GM20431 (cell line): Measurements from ENCODE around the gene OR51B5.
"Not testable (repeated sequence)": the region's sequence is repeated elsewhere in the genome, so short reads cannot be mapped to it uniquely, and the experiment has no call there.

Experiments used
- in situ Hi-C: fragments of 300-500 bp; cut with MseI, MboI; formaldehyde crosslinking; loops from one replicate; pipeline ENCODE4 v1.15.0; 2020; ENCODE audit warnings: low sequenced_read_pairs; ENCODE audit not compliant: unreplicated experiment

Gene OR51B5

DNA sequence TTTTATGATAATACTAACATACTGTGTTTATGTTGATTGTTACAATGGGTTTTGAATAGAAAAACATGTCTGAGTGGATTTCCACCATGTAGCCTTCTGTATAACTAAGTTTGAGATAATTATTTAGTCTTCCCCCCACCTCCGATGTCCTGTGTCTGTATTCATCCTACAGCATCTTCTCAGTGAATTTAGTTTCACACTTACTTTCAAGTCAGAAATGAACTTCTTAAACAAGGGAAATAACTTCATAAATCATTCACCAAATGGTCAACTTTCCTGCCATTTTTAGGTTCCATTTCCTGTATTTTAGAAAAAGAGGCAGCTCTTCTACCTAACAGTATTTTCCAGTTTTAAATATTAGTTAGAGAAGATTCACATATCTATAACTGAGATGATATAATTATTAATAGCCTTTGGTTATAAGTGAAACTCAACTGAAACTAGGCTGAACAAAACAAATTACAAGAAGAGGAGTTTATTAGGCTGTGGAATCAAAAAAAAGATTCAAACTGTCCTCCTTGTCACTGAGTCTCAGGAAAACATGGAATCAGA lies 3.5 kb downstream of the OR51B5 start:
- in situ Hi-C loops: no loop called here

DNA sequence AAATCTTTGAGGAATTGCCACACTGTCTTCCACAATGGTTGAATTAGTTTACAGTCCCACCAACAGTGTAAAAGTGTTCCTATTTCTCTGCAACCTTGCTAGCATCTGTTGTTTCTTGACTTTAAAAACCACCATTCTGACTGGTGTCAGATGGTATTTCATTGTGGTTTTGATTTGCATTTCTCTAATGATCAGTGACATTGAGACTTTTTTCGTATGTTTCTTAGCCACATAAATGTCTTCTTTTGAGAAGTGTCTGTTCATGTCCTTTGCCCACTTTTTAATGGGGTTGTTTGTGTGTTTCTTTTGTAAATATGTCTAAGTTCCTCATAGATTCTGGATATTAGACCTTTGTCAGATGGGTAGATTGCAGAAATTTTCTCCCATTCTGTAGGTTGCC lies 6.1 kb downstream of the OR51B5 start:
- in situ Hi-C loops: not testable (repeated sequence)

DNA sequence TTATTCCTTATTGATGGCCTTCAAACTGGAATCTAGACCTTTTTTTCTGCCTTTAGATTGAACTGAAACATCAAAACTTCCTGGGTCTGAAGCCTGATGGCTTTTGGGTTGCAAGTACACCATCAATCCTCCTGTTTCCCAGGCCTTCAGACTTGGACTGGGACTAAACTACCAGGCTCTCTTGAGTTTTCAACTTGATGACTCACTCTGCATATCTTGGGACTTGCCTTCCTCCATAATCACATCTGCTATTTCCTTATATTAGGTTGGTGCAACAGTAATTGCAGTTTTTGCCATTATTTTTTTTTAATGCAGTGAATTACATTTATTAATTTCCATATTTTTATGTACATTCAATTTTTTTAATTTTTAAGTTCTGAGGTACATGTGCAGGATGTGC lies 7.0 kb downstream of the OR51B5 start:
- in situ Hi-C loops: no loop called here

DNA sequence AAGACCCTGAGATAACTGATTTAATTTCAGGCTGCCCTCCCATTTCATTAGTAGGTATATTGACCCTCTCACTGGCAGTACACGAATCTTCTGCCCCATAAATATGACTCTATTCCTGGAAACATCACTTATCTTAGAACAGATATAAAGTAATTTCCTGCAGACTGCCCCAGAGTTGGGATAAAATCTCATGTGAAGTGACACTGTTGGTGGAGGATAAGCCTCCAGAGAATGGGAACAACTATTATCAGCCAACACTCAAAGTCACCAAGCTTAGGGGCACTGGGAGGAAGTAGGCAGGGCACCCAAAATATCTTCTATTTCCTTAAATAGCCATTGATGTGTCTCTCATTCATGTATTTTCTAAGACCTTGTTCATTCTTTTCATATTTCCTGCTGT lies 8.2 kb downstream of the OR51B5 start:
- in situ Hi-C loops: no loop called here

DNA sequence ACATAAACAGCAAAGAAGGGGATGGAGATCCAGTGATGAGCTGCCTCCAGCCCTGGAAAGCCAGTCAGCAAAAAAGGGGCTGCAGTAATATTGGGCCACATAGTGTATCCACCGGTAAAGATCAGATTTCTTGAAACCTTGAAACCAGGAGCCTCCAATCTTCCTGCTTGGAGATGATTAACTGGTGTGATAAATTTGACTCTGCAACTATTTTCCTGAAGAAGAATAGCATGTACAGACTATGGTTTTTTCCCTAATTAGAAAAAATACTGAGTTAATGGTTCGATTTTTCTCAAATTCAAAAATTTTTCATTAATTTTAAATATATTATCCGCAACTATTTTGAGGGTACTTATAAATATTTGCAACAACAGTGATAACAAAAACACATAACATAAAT lies 19.1 kb downstream of the OR51B5 start, which contains the start of gene OR51B2:
Gene OR51B2, minus strand, starts transcription at position 101 of the 400 bp plus-strand sequence. Its CDS starts 0 bp downstream, at position 101.
- in situ Hi-C loops: no loop called here

DNA sequence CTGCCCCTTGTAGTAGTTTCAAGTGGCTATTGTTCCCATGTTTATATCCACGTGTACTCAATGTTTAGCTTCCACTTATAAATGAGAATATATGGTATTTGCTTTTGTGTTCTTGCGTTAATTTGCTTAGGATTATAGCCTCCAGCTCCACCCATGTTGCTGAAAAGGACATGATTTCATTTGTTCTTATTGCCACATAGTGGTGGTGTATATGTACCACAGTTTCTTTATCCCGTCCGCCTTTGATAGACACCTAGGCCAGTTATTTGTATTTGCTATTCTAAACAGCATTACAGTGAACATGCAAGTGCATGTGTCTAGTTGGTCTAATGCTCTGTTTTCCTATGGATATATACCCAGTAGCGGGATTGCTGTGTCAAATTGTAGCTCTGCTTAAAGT lies 26.0 kb downstream of the OR51B5 start:
- in situ Hi-C loops: no loop called here

DNA sequence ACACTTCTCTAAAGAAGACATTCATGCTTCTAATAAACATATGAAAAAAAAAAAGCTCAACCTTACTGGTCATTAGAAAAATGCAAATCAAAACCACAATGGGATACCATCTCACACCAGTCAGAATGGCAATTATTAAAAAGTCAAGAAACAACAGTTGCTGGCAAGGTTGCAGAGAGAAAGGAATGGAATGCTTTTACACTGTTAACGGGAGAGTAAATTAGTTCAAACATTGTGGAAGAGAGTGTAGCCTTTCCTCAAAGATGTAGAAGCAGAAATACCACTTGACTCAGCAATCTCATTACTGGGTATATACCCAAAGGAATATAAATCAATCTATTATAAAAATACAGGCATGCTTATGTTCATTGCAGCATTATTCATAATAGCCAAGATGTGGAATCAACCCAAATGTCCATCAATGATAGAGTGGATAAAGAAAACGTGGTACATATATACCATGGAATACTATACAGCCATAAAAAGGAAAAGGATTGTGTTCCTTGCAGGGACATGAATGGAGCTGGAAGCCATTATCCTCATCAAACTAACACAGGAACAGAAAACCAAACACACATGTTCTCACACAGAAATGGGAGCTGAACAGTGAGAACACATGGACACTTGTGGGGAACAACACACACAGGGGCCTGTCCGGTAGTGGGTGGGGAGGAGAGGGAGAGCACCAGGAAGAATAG lies 29.8 kb downstream of the OR51B5 start:
- in situ Hi-C loops: not testable (repeated sequence)

DNA sequence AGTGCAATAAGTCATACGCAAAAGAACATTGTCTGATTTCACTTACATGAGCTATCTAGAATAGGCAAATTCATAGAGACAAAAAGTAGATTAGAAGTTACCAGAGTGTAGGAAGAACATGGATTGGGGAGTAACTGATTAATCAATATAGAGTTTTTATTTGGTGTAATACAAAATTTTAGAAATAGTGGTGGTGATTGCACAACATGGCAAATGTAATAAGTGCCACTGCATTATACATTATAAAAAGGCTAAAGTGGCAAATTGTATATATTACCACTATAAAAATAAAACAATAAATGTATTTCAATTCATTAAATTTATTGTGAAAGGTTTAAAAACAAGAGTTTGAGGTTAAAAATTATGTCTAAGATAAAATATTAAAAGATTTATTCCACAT lies 32.9 kb downstream of the OR51B5 start:
- in situ Hi-C loops: no loop called here

DNA sequence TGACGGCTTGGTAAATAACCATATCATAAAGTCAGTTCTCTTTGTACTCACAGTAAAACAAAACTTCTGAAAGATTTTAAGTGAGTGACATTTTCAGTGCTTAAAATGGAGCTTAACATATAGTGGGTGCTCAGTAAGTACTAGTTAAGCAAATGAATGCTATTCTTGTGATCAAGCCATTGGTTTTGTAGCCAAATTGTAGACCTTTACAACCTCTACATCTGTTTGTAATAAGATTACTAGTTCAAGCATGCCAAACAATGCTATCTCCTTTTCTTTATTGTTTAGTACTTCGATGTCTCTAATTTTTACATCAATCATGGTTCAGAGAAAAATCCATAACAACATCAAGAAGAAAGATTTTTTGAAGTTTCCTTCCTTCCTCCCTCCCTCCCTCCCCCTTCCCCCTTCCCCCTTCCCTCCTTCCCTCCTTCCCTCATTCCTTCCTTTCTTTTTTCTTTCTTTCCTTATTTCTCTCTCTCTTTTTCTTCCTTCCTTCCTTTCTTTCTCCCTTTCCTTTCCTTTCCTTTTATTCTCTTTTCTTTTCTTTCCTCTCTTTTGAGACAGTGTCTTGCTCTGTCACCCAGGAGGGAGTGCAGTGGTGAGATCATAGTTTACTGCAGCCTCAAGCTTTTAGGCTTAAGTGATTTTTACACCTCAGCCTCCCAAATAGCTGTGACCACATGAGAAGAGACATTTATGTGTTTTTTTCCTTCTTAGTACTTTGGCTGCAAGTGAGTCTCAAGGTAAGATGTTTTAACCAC lies 35.9 kb downstream of the OR51B5 start:
- in situ Hi-C loops: no loop called here

DNA sequence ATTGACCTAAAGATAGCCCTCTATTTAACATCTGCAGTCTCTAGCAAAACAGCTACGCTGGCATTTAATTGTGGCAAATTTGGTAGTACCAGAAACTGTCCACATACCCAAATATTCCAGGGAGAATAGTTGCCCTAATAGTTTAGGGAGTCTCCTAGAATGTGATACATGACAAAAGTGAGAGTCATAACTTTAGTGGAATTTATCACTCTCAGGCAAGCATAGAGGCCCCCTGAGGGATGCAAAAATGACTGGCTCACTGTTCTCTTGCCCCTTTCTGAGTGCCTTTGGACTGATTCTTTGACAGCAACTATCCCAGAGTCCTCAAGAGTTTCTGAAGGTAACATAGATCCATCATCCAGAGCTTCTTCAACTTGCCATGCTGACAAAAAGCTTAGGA lies 39.3 kb downstream of the OR51B5 start:
- in situ Hi-C loops: no loop called here

DNA sequence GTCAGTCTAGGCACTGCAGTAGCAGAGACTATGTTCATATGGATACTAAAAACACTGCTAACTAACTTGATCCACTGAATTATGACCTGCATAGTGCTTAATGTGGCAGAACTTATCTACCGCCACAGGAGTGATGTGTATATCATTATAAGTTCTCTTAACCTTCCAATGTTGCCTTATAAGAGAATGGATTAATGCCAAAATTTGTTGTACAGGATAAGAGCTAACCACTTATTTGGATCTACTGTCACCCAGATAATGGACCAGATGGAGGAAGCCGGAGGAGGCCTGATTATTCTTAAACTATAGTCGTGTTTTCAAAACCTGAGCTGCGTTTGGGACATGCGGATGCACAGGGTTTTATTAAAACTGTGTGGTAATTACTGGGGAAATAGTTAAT lies 39.7 kb downstream of the OR51B5 start:
- in situ Hi-C loops: no loop called here

DNA sequence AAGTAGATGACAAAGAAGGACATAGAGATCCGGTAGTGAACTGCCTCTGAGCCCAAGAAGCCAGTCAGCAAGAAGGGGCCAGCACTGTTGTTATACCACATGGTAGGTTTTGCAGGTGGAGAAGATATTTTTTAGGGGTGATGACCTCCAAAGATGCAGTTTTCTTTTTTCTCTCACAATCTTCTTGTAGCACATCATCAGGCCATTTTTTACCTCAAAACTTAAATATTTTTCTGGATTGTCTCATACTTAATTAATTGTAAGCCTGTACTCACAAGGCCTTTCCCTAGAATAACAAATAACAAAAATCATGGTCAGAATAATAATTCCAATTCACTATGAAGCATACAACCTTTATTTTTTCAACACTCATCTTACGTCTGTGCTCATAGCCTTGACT lies 41.5 kb downstream of the OR51B5 start, which contains the start of gene OR51B4:
Gene OR51B4, minus strand, starts transcription at position 101 of the 400 bp plus-strand sequence. Its CDS starts 0 bp downstream, at position 101.
- in situ Hi-C loops: no loop called here

DNA sequence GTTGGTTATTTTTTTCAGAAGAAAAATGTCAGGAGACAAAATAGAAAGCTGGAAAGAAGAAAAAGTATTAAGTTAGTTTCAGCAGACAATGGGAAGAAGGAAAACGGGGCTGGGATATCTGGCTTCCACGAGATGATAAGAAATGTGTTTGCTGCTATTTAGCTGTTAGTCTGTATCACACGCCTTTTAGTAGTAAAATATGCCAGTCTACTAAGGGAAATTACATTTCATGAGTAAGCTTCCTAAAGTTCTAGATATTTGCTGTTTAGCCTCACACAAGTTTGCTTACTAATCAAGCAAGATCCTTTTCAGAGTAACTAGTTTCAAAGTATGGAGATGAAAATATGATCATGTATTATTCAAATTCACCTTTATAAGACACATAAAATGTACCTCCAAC lies 43.1 kb downstream of the OR51B5 start:
- in situ Hi-C loops: no loop called here

DNA sequence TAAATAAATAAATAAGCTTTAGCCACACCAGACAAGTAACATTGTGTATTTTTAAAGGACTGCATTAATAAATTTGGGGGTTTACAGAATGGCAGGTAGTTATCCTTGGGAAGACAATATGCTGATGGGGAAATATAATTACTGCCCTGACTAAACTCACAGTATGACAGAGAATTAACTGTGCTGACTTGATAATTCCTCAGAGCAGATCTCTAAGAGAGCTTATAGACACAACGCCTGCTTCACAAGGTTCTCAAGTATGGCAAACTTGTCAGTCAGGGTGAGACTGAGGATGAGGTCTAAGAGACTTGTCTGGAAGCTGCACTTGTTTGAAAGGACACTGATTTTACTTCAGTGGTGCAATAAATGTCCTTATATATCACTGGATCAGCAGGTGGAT lies 44.9 kb downstream of the OR51B5 start:
- in situ Hi-C loops: no loop called here

DNA sequence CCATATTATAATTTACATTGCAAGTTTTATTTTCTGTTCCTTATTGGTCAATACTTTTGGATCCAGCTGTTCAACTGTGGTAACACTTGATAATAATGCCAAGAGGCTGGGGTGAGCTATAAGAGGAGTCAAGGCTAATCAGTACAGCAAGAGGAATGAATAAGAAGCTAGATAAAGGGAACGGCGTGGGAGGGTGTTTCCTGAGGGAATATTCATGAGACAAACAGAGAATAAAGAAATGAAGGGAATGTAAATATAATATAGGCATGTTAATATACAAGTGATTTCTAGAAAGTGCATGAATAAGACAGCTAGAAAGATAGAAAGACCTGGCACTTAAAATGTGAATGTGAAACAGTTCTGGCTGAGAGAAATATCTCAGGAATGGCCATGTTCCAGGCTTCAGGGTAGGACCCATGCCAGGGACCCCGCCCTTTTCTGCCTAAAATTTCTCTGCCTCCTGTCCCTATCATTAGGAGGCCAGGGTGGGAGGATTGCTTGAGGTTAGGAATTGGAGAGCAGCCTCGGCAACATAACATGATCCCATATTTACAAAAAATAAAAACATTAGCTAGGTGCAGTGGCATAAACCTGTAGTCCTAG lies 45.5 kb downstream of the OR51B5 start:
- in situ Hi-C loops: no loop called here

DNA sequence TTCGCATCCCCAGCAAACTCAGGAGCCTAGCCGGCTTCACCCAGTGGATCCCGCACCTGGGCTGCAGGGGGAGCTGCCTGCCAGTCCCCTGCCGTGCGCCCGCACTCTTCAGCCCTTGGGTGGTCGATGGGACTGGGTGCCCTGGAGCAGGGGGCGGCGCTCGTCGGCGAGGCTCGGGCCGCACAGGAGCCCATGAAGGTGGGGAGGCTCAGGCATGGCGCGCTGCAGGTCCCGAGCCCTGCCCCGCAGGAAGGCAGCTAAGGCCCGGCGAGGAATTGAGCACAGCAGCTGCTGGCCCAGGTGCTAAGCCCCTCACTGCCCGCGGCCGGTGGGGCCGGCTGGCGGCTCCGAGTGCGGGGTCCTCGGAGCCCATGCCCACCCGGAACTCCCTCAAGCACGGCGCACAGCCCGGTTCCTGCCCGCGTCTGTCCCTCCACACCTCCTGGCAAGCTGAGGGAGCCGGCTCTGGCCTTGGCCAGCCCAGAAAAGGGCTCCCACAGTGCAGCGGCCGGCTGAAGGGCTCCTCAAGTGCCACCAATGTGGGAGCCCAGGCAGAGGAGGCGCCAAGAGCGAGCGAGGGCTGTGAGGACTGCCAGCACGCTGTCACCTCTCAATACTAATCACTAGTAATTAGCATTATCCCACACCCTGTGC lies 48.9 kb downstream of the OR51B5 start:
- in situ Hi-C loops: not testable (repeated sequence)

DNA sequence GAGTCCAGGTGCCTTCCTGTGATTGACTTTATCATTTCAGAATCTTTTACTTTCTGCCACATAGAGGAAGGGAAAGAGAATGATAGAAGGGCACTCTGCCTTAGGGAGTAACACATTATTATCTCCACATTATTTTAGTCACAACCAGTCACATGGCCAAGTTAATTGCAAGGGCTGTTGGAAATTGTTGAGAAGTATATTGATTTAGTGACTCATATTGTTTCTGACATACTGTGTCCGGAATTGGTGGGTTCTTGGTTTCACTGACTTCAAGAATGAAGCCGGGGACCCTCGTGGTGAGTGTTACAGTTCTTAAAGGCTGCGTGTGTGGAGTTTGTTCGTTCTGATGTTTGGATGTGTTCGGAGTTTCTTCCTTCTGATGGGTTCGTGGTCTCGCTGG lies 50.3 kb downstream of the OR51B5 start:
- in situ Hi-C loops: no loop called here
